ENCODE measurements around the gene LMO7.

Gene LMO7

GRCh38 chr13:75797719-75798118, 161.6 kb downstream of the LMO7 start:
- DNase-seq (ENCODE audit: low read depth in 1 of 2, low spot score in 1 of 2): no peak

- DNase-seq (ENCODE audit: low read depth in 1 of 2, low spot score in 1 of 2): no peak
Observed at GRCh38 chr13:75798353-75799255, 162.5 kb downstream of the LMO7 start.

- no peak for DNase-seq (ENCODE audit: low read depth in 1 of 2, low spot score in 1 of 2)
Observed at GRCh38 chr13:75800545-75800944, 164.4 kb downstream of the LMO7 start.

- DNase-seq (ENCODE audit: low read depth in 1 of 2, low spot score in 1 of 2): no peak
Observed at GRCh38 chr13:75801388-75801945, 165.3 kb downstream of the LMO7 start.

GRCh38 chr13:75802161-75802560, 166.0 kb downstream of the LMO7 start:
- no peak for DNase-seq (ENCODE audit: low read depth in 1 of 2, low spot score in 1 of 2)

GRCh38 chr13:75803164-75803611, 167.1 kb downstream of the LMO7 start:
- DNase-seq (ENCODE audit: low read depth in 1 of 2, low spot score in 1 of 2): no peak

- DNase-seq (ENCODE audit: low read depth in 1 of 2, low spot score in 1 of 2): no peak
Observed at GRCh38 chr13:75804054-75804453, 167.9 kb downstream of the LMO7 start.

- DNase-seq (ENCODE audit: low read depth in 1 of 2, low spot score in 1 of 2): no peak
Observed at GRCh38 chr13:75804605-75805004, 168.5 kb downstream of the LMO7 start.

GRCh38 chr13:75806117-75806516, 170.0 kb downstream of the LMO7 start:
- DNase-seq (ENCODE audit: low read depth in 1 of 2, low spot score in 1 of 2): no peak

GRCh38 chr13:75811361-75811760, 175.2 kb downstream of the LMO7 start:
- no peak for DNase-seq (ENCODE audit: low read depth in 1 of 2, low spot score in 1 of 2)

- DNase-seq (ENCODE audit: low read depth in 1 of 2, low spot score in 1 of 2): no peak
Observed at GRCh38 chr13:75811841-75812240, 175.7 kb downstream of the LMO7 start.

- no peak for DNase-seq (ENCODE audit: low read depth in 1 of 2, low spot score in 1 of 2)
Observed at GRCh38 chr13:75812751-75813181, 176.6 kb downstream of the LMO7 start.

GRCh38 chr13:75813323-75813722, 177.2 kb downstream of the LMO7 start:
- DNase-seq (ENCODE audit: low read depth in 1 of 2, low spot score in 1 of 2): no peak

- no peak for DNase-seq (ENCODE audit: low read depth in 1 of 2, low spot score in 1 of 2)
Observed at GRCh38 chr13:75818179-75818967, 182.2 kb downstream of the LMO7 start.

- DNase-seq (ENCODE audit: low read depth in 1 of 2, low spot score in 1 of 2): no peak
Observed at GRCh38 chr13:75818968-75819225, 182.8 kb downstream of the LMO7 start.

GRCh38 chr13:75825161-75825560, 189.0 kb downstream of the LMO7 start:
- no peak for DNase-seq (ENCODE audit: low read depth in 1 of 2, low spot score in 1 of 2)

GRCh38 chr13:75825594-75825993, 189.5 kb downstream of the LMO7 start:
- no peak for DNase-seq (ENCODE audit: low read depth in 1 of 2, low spot score in 1 of 2)

- DNase-seq (ENCODE audit: low read depth in 1 of 2, low spot score in 1 of 2): no peak
Observed at GRCh38 chr13:75826391-75826790, 190.3 kb downstream of the LMO7 start.

- DNase-seq (ENCODE audit: low read depth in 1 of 2, low spot score in 1 of 2): no peak
Observed at GRCh38 chr13:75829830-75830229, 193.7 kb downstream of the LMO7 start.

- no peak for DNase-seq (ENCODE audit: low read depth in 1 of 2, low spot score in 1 of 2)
Observed at GRCh38 chr13:75830842-75831241, 194.7 kb downstream of the LMO7 start.

- no peak for DNase-seq (ENCODE audit: low read depth in 1 of 2, low spot score in 1 of 2)
Observed at GRCh38 chr13:75831389-75831788, 195.3 kb downstream of the LMO7 start.

GRCh38 chr13:75832812-75833211, 196.7 kb downstream of the LMO7 start:
- DNase-seq (ENCODE audit: low read depth in 1 of 2, low spot score in 1 of 2): no peak

All from activated CD4-positive, alpha-beta T cell treated with anti-CD3 and anti-CD28 coated beads, Interleukin-2, amount 50 U/mL, for 24 hours (primary cell).